ENCODE results near the gene ADGRL3.

ADGRL3 gene

GRCh38 chr4:61299316-61299715, 99.2 kb downstream of the ADGRL3 start:
- in situ Hi-C loops (cut with MboI; ENCODE audit: low pct_unique_long_range_greater_than_20kb, low sequenced_read_pairs, unreplicated experiment) = no loop called here
- DNase-seq (ENCODE audit: low spot score) = no peak
- TF ChIP-seq, protein P1, sequence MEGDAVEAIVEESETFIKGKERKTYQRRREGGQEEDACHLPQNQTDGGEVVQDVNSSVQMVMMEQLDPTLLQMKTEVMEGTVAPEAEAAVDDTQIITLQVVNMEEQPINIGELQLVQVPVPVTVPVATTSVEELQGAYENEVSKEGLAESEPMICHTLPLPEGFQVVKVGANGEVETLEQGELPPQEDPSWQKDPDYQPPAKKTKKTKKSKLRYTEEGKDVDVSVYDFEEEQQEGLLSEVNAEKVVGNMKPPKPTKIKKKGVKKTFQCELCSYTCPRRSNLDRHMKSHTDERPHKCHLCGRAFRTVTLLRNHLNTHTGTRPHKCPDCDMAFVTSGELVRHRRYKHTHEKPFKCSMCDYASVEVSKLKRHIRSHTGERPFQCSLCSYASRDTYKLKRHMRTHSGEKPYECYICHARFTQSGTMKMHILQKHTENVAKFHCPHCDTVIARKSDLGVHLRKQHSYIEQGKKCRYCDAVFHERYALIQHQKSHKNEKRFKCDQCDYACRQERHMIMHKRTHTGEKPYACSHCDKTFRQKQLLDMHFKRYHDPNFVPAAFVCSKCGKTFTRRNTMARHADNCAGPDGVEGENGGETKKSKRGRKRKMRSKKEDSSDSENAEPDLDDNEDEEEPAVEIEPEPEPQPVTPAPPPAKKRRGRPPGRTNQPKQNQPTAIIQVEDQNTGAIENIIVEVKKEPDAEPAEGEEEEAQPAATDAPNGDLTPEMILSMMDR (IDR thresholded peaks at IDR 0.05; ENCODE audit: extremely low read depth, insufficient read depth, missing control alignments) = no peak

DNA sequence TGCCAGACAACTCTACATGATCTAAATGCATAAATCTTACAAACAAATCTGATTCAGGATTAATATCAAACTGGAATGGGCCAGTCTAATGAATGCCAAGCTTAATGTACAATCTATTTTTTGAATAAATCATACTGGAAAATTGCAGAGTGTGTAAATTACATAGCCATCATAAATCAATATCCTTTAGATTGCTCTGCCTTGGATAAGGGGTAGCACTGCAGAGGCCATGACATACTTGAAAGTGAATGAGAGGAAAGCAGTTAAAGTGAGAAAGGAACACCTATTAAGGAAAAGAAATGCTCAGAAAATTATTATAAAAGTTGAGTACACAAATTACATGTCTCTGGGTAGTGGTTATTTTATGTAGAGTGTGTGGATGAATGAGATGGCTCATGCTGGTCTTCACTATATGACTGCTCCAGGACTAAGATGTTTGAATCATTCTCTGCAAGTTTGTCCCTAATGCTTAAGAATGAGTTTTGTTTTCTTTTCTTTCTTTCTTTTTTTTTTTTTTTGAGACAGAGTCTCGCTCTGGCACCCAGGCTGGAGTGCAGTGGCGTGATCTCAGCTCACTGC, 100.2 kb downstream of the ADGRL3 start:
- TF ChIP-seq, protein P1 (IDR thresholded peaks at IDR 0.05; ENCODE audit: extremely low read depth, insufficient read depth, missing control alignments) = no peak
- in situ Hi-C loops (cut with MboI; ENCODE audit: low pct_unique_long_range_greater_than_20kb, low sequenced_read_pairs, unreplicated experiment) = no loop called here
- no peak for DNase-seq (ENCODE audit: low spot score)

DNA sequence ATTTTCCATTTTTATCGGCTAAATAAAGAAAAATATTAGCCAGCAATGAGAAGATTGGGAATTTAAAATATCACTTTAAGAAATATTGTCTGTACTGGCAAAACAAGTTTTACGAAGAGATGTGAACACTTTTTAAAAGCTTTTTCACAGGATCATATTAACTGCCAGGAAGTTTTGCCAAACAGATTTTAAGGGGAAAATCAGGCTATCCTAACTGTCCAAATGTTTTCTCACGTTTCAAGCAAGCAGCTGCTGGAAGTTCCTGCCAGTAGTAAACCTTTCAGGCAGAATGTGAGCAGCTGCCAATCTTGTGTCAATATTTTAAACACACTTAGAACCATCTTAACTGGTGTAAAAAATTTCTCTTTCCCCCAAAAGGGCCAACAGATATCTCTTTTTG, 101.1 kb downstream of the ADGRL3 start:
- DNase-seq (ENCODE audit: low spot score) = no peak
- TF ChIP-seq, protein P1 (IDR thresholded peaks at IDR 0.05; ENCODE audit: extremely low read depth, insufficient read depth, missing control alignments) = no peak
- in situ Hi-C loops (cut with MboI; ENCODE audit: low pct_unique_long_range_greater_than_20kb, low sequenced_read_pairs, unreplicated experiment) = no loop called here

- TF ChIP-seq, protein P1 (IDR thresholded peaks at IDR 0.05; ENCODE audit: extremely low read depth, insufficient read depth, missing control alignments) = no peak
- in situ Hi-C loops (cut with MboI; ENCODE audit: low pct_unique_long_range_greater_than_20kb, low sequenced_read_pairs, unreplicated experiment) = no loop called here
- no peak for DNase-seq (ENCODE audit: low spot score)
Observed at GRCh38 chr4:61308033-61308432, 107.9 kb downstream of the ADGRL3 start.

- TF ChIP-seq, protein P1 (IDR thresholded peaks at IDR 0.05; ENCODE audit: extremely low read depth, insufficient read depth, missing control alignments) = no peak
- DNase-seq (ENCODE audit: low spot score) = no peak
- in situ Hi-C loops (cut with MboI; ENCODE audit: low pct_unique_long_range_greater_than_20kb, low sequenced_read_pairs, unreplicated experiment) = no loop called here
Observed at GRCh38 chr4:61309616-61310015, 109.5 kb downstream of the ADGRL3 start.

- in situ Hi-C loops (cut with MboI; ENCODE audit: low pct_unique_long_range_greater_than_20kb, low sequenced_read_pairs, unreplicated experiment) = no loop called here
- no peak for DNase-seq (ENCODE audit: low spot score)
- TF ChIP-seq, protein P1 (IDR thresholded peaks at IDR 0.05; ENCODE audit: extremely low read depth, insufficient read depth, missing control alignments) = no peak
Observed at GRCh38 chr4:61312526-61312925, 112.4 kb downstream of the ADGRL3 start.
